GM21825 (cell line): ENCODE results near the gene C10orf62.

Experiments
- ATAC-seq: cut with Tn5 transposase; IDR thresholded peaks from one replicate; pipeline ENCODE4 v1.9.1; 2021; ENCODE audit warnings: mild to moderate bottlenecking, moderate library complexity; ENCODE audit not compliant: unreplicated experiment

Gene C10orf62

GRCh38 chr10:97584798-97585438 is 4.6 kb upstream of the C10orf62 start:
- no peak for ATAC-seq

GRCh38 chr10:97585439-97585811 is 4.1 kb upstream of the C10orf62 start:
- ATAC-seq = no peak

GRCh38 chr10:97587183-97587582 is 2.3 kb upstream of the C10orf62 start:
- ATAC-seq = no peak

GRCh38 chr10:97590082-97590747 is 694 bp downstream of the C10orf62 start:
- ATAC-seq = no peak

- ATAC-seq = no peak
Measured at GRCh38 chr10:97590748-97591495, 1.4 kb downstream of the C10orf62 start.

- no peak for ATAC-seq
Measured at GRCh38 chr10:97593421-97593820, 3.9 kb downstream of the C10orf62 start.

- no peak for ATAC-seq
Measured at GRCh38 chr10:97596101-97597082, 6.9 kb downstream of the C10orf62 start.

- no peak for ATAC-seq
Measured at GRCh38 chr10:97597778-97598177, 8.3 kb downstream of the C10orf62 start.

- ATAC-seq = no peak
Measured at GRCh38 chr10:97598407-97599271, 9.1 kb downstream of the C10orf62 start.

GRCh38 chr10:97599272-97599619 is 9.7 kb downstream of the C10orf62 start:
- ATAC-seq = no peak

GRCh38 chr10:97600616-97601015 is 11.1 kb downstream of the C10orf62 start:
- ATAC-seq = no peak

- ATAC-seq = no peak
Measured at GRCh38 chr10:97601268-97602215, 12.0 kb downstream of the C10orf62 start.

GRCh38 chr10:97607095-97607636 is 17.6 kb downstream of the C10orf62 start:
- no peak for ATAC-seq

- no peak for ATAC-seq
Measured at GRCh38 chr10:97608991-97609561, 19.6 kb downstream of the C10orf62 start.

GRCh38 chr10:97611473-97611872 is 22.0 kb downstream of the C10orf62 start:
- no peak for ATAC-seq

GRCh38 chr10:97612386-97612785 is 22.9 kb downstream of the C10orf62 start:
- ATAC-seq = no peak

GRCh38 chr10:97618285-97618684 is 28.8 kb downstream of the C10orf62 start:
- ATAC-seq = no peak

- no peak for ATAC-seq
Measured at GRCh38 chr10:97618733-97619132, 29.2 kb downstream of the C10orf62 start.
